CD14-positive monocyte (primary cell): ENCODE results near the gene ZCCHC10. TPM values are rescaled to one million over a fixed set of nuclear protein-coding genes. Genes with fewer than 3 reads are reported as not detected.

ENCODE experiments used
- DNase-seq, 3 donors: peaks; one replicate each; pipeline ENCODE4 v3.0.0-alpha.2; 2011 to 2022
- H2AFZ ChIP-seq: 2 replicates; pipeline ENCODE4 v1.6.0; 2012; ENCODE audit warnings: mild to moderate bottlenecking, low read depth, low read length, inconsistent platforms; ENCODE audit not compliant: insufficient read depth, poor library complexity, severe bottlenecking
- H3K27ac ChIP-seq, 2 donors: 1 replicate in 1 of 2; 2 replicates in 1 of 2; pipeline ENCODE4 v1.5.1; 2012 to 2013; ENCODE audit warnings: low read length in 2 of 2, control low read depth in 1 of 2, inconsistent platforms in 1 of 2, low read depth in 1 of 2, mild to moderate bottlenecking in 1 of 2
- H3K27me3 ChIP-seq, 2 donors: one replicate each; pipeline versions ENCODE4 v1.6.0 to v1.6.1; 2011 to 2013; ENCODE audit warnings: low read length in 2 of 2; ENCODE audit not compliant: control insufficient read depth in 2 of 2, insufficient read depth in 2 of 2
- H3K36me3 ChIP-seq, 2 donors: replicated peaks in 1 of 2; 1 replicate in 1 of 2; 2 replicates in 1 of 2; pipeline versions ENCODE4 v1.5.1 to v1.6.1; 2012 to 2013; ENCODE audit warnings: low read length in 2 of 2, control low read depth in 1 of 2, inconsistent platforms in 1 of 2, mild to moderate bottlenecking in 1 of 2; ENCODE audit not compliant: insufficient read depth in 2 of 2, control insufficient read depth in 1 of 2
- H3K4me1 ChIP-seq, 2 donors: 1 replicate in 1 of 2; 2 replicates in 1 of 2; pipeline versions ENCODE4 v1.5.1 to v1.6.1; 2012 to 2013; ENCODE audit warnings: low read length in 2 of 2, control low read depth in 1 of 2, inconsistent platforms in 1 of 2, mild to moderate bottlenecking in 1 of 2, moderate library complexity in 1 of 2; ENCODE audit not compliant: insufficient read depth in 2 of 2, control insufficient read depth in 1 of 2
- H3K4me2 ChIP-seq: replicated peaks from 2 replicates; pipeline ENCODE3; 2012; ENCODE audit warnings: low read length, moderate library complexity, mild to moderate bottlenecking; ENCODE audit not compliant: poor library complexity, severe bottlenecking; ENCODE audit errors: extremely low read depth
- H3K4me3 ChIP-seq, 3 experiments: fragments of 200-600 bp in 1 of 3; sonication (generic) in 1 of 3; replicated peaks in 1 of 3; 1 replicate in 2 of 3; 2 replicates in 1 of 3; pipeline ENCODE4 v1.5.1; 2011 to 2013; ENCODE audit warnings: low read length in 3 of 3, mild to moderate bottlenecking in 3 of 3, control low read depth in 2 of 3, low read depth in 2 of 3, inconsistent platforms in 1 of 3, moderate library complexity in 1 of 3
- H3K79me2 ChIP-seq: 2 replicates; pipeline ENCODE4 v1.6.0; 2012; ENCODE audit warnings: mild to moderate bottlenecking, control low read depth, inconsistent platforms, low read length, moderate library complexity; ENCODE audit not compliant: insufficient read depth
- H3K9ac ChIP-seq: 2 replicates; pipeline ENCODE4 v1.6.0; 2017; ENCODE audit warnings: low read length, mild to moderate bottlenecking; ENCODE audit not compliant: insufficient read depth, poor library complexity, severe bottlenecking
- H3K9me3 ChIP-seq, 2 donors: replicated peaks in 1 of 2; 1 replicate in 1 of 2; 2 replicates in 1 of 2; pipeline versions ENCODE4 v1.5.1 to v1.6.1; 2012 to 2013; ENCODE audit warnings: low read length in 2 of 2, control low read depth in 1 of 2; ENCODE audit not compliant: control insufficient read depth in 1 of 2, insufficient read depth in 1 of 2
- H4K20me1 ChIP-seq: 2 replicates; pipeline ENCODE4 v1.6.0; 2012; ENCODE audit warnings: mild to moderate bottlenecking, low read length, control low read depth, moderate library complexity; ENCODE audit not compliant: insufficient read depth
- H3K27ac Mint-ChIP-seq, 7 donors: one replicate each; pipeline ENCODE4 v1.8.0; 2020; ENCODE audit warnings: mild to moderate bottlenecking in 7 of 7, mixed read lengths in 7 of 7, moderate library complexity in 6 of 7, inconsistent platforms in 2 of 7
- H3K27me3 Mint-ChIP-seq, 3 donors: one replicate each; pipeline ENCODE4 v1.8.0; 2021 to 2022; ENCODE audit warnings: low read depth in 3 of 3, mild to moderate bottlenecking in 3 of 3, mixed read lengths in 3 of 3, moderate library complexity in 3 of 3, inconsistent platforms in 1 of 3
- H3K36me3 Mint-ChIP-seq, 2 donors: one replicate each; pipeline ENCODE4 v1.8.0; 2020; ENCODE audit warnings: mixed read lengths in 2 of 2, inconsistent platforms in 1 of 2, mild to moderate bottlenecking in 1 of 2
- H3K4me1 Mint-ChIP-seq: one replicate; pipeline ENCODE4 v1.8.0; 2020; ENCODE audit warnings: mild to moderate bottlenecking, mixed read lengths
- H3K4me3 Mint-ChIP-seq, 2 donors: one replicate each; pipeline ENCODE4 v1.8.0; 2020; ENCODE audit warnings: mild to moderate bottlenecking in 2 of 2, mixed read lengths in 2 of 2, moderate library complexity in 1 of 2
- H3K9me3 Mint-ChIP-seq, 7 donors: one replicate each; pipeline ENCODE4 v1.8.0; 2020 to 2022; ENCODE audit warnings: mixed read lengths in 7 of 7, mild to moderate bottlenecking in 6 of 7, moderate library complexity in 6 of 7, inconsistent platforms in 2 of 7
- CTCF ChIP-seq: fragments of 200-600 bp; IDR thresholded peaks from one replicate; pipeline ENCODE4 v1.8.0; 2022; ENCODE audit warnings: antibody characterized with exemption, mild to moderate bottlenecking
- whole genome bisulfite sequencing: methylation state at CpG from one replicate; pipeline ENCODE4 v1.1.5; 2013; ENCODE audit warnings: missing lambda C conversion rate; ENCODE audit not compliant: insufficient coverage; 5-methylcytosine and 5-hydroxymethylcytosine counted together
- intact Hi-C, 2 donors: fragments of 100-400 bp; cut with micrococcal nuclease; formaldehyde crosslinking; loops; one replicate each; pipeline versions ENCODE4 v1.15.0 to v1.15.1; 2023
- polyA plus RNA-seq, 3 donors: library from polyadenylated mRNA; depleted of rRNA in 1 of 3; unstranded in 2 of 3; stranded (reverse) in 1 of 3; fragments of 300-500 nt in 2 of 3; fragments of >200 nt in 1 of 3; fragmentation: Illumina TruSeq in 2 of 3; gene quantifications; 1 replicate in 2 of 3; 2 replicates in 1 of 3; pipeline ENCODE4 v1.2.3, GENCODE V29; 2012 to 2021

ZCCHC10 gene
- polyA plus RNA-seq, 3 donors: 10.7 to 52.7 (median 45.3) TPM

- intact Hi-C loops: loop anchor here in 1 of 2 donors (10.0 kb wide), 1 partner anchor 1315 kb away; the partner anchor contains the start of gene UBE2B
- peaks cover 33% of the 10 kb centered on the region for H3K4me1 Mint-ChIP-seq
Observed at GRCh38 chr5:133059621-133060020, 33.3 kb upstream of the ZCCHC10 start.

GRCh38 chr5:133056891-133057290 is 30.5 kb upstream of the ZCCHC10 start:
- no CpG with 5 or more reads among the region's 1 CpG for WGBS
- H4K20me1 ChIP-seq: peaks cover 87% of the 10 kb centered on the region
- peaks cover 33% of the 10 kb centered on the region for H3K4me1 Mint-ChIP-seq
- H3K4me2 ChIP-seq: no peak overlapping the region
- peaks cover 98% of the 10 kb centered on the region for H3K79me2 ChIP-seq
- no peaks in the 10 kb centered on the region for H3K9me3 ChIP-seq
- DNase-seq: no peak
- no peaks in the 10 kb centered on the region for H3K27me3 Mint-ChIP-seq
- H3K4me3 Mint-ChIP-seq: no peak overlapping the region
- peaks cover 1 to 3% of the 10 kb centered on the region in 2 donors for H3K36me3 Mint-ChIP-seq
- intact Hi-C loops: loop anchor here in 1 of 2 donors (10.0 kb wide), 1 partner anchor 1318 kb away; the partner anchor contains the start of gene UBE2B
- peaks cover 11 to 28% of the 10 kb centered on the region in 2 donors for H3K4me1 ChIP-seq
- no peak for TF ChIP-seq CTCF
- no peaks in the 10 kb centered on the region for H3K36me3 ChIP-seq
- H3K27ac Mint-ChIP-seq: peak overlapping the region in 1 of 7 donors; percentile 21
- H3K9me3 Mint-ChIP-seq: no peaks in the 10 kb centered on the region
- H3K27me3 ChIP-seq: no peaks in the 10 kb centered on the region
- H3K27ac ChIP-seq: peak overlapping the region in 1 of 2 donors; percentile 20
- no peak overlapping the region for H3K4me3 ChIP-seq
- no peak overlapping the region for H2AFZ ChIP-seq
- H3K9ac ChIP-seq: no peak overlapping the region

More at GRCh38 chr5:133059621-133060020, 33.3 kb upstream of the ZCCHC10 start:
- H3K4me3 Mint-ChIP-seq: no peak overlapping the region
- Histone ChIP-seq H3K79me2 (peaks cover 98% of the 10 kb centered on the region), H3K4me2 (no peak overlapping the region), H3K36me3 (peaks cover 1 to 2% of the 10 kb centered on the region in 2 donors), H2AFZ (no peak overlapping the region), H3K27ac (peak overlapping the region in 1 of 2 donors; percentile 36), H3K4me3 (no peak overlapping the region), H3K9me3 (no peaks in the 10 kb centered on the region), H3K9ac (no peak overlapping the region), H3K4me1 (peaks cover 11 to 26% of the 10 kb centered on the region in 2 donors), H3K27me3 (no peaks in the 10 kb centered on the region), H4K20me1 (peaks cover 96% of the 10 kb centered on the region)
- H3K27ac Mint-ChIP-seq: peak overlapping the region in 2 of 7 donors; percentile 28 to 65
- H3K36me3 Mint-ChIP-seq: peaks cover 1 to 6% of the 10 kb centered on the region in 2 donors
- DNase-seq: no peak
- no peak for TF ChIP-seq CTCF
- WGBS: no CpG with 5 or more reads among the region's 3 CpGs
- no peaks in the 10 kb centered on the region for H3K9me3 Mint-ChIP-seq
- no peaks in the 10 kb centered on the region for H3K27me3 Mint-ChIP-seq
